PC-3 (cell line): ENCODE measurements around the gene PCGF1. TPM values are rescaled to one million over a fixed set of nuclear protein-coding genes. Genes with fewer than 3 reads are reported as not detected.

ENCODE experiments used
- ATAC-seq: fragments of 200-7000 bp; cut with Tn5 transposase; 2 replicates; pipeline ENCODE4 v1.9.1; 2020; ENCODE audit warnings: mild to moderate bottlenecking, moderate library complexity
- BruUV-seq: library from RNA; stranded (reverse); fragments of 400-500 nt; replicated peaks from 2 replicates; lab custom pipeline; 2021; lab: Mats Ljungman, UMichigan
- CTCF ChIA-PET: fragments of 300-600 bp; sonication (Branson Sonifier 250); formaldehyde crosslinking; loops from one replicate; lab custom pipeline; 2022; ENCODE audit warnings: antibody characterized with exemption; lab: Charles Lee
- POLR2A ChIA-PET: fragments of 300-600 bp; sonication (Branson Sonifier 250); formaldehyde crosslinking; loops from one replicate; lab custom pipeline; 2022; ENCODE audit warnings: antibody characterized with exemption; ENCODE audit not compliant: unreplicated experiment; lab: Charles Lee
- DNase-seq: peaks from one replicate; pipeline ENCODE4 v3.0.0-alpha.2; 2015
- H2AFZ ChIP-seq: fragments of 300-600 bp; sonication (generic); 2 replicates; pipeline ENCODE4 v1.6.0; 2016; ENCODE audit warnings: antibody characterized with exemption, low read length
- H3F3A ChIP-seq: fragments of 300-600 bp; sonication (generic); one replicate; pipeline ENCODE4 v1.6.0; 2017; ENCODE audit warnings: antibody characterized with exemption, low read length, control low read depth, mild to moderate bottlenecking; ENCODE audit not compliant: unreplicated experiment
- H3K27ac ChIP-seq: fragments of 300-600 bp; sonication (generic); 2 replicates; pipeline ENCODE4 v1.5.1; 2016; ENCODE audit warnings: mild to moderate bottlenecking, low read length
- H3K27me3 ChIP-seq: fragments of 300-600 bp; sonication (generic); 2 replicates; pipeline ENCODE4 v1.6.1; 2016; ENCODE audit warnings: low read length, mixed read lengths
- H3K36me3 ChIP-seq: fragments of 300-600 bp; sonication (generic); 2 replicates; pipeline ENCODE4 v1.6.1; 2016; ENCODE audit warnings: low read depth, mixed run types, low read length, mixed read lengths
- H3K4me1 ChIP-seq: fragments of 300-600 bp; sonication (generic); 2 replicates; pipeline ENCODE4 v1.5.1; 2016; ENCODE audit warnings: low read length; ENCODE audit not compliant: insufficient read depth
- H3K4me2 ChIP-seq: fragments of 300-600 bp; sonication (generic); 2 replicates; pipeline ENCODE4 v1.6.0; 2016; ENCODE audit warnings: low read length
- H3K4me3 ChIP-seq: fragments of 300-600 bp; sonication (generic); 2 replicates; pipeline ENCODE4 v1.5.1; 2016; ENCODE audit warnings: mild to moderate bottlenecking, low read length, mixed read lengths
- H3K79me2 ChIP-seq: fragments of 300-600 bp; sonication (generic); 2 replicates; pipeline ENCODE4 v1.6.1; 2017; ENCODE audit warnings: low read length, mixed read lengths
- H3K9ac ChIP-seq: fragments of 300-600 bp; sonication (generic); 2 replicates; pipeline ENCODE4 v1.6.0; 2016; ENCODE audit warnings: mild to moderate bottlenecking, low read length
- H3K9me2 ChIP-seq: fragments of 300-600 bp; sonication (generic); replicated peaks from 2 replicates; pipeline ENCODE4 v1.6.1; 2016; ENCODE audit warnings: mixed run types, low read length, mixed read lengths
- H3K9me3 ChIP-seq: fragments of 300-600 bp; sonication (generic); 2 replicates; pipeline ENCODE4 v1.6.1; 2016; ENCODE audit warnings: low read length, mixed read lengths
- H4K20me1 ChIP-seq: fragments of 300-600 bp; sonication (generic); 2 replicates; pipeline ENCODE4 v1.6.1; 2016; ENCODE audit warnings: low read length, mixed read lengths
- CTCF ChIP-seq: fragments of 300-600 bp; sonication (generic); conservative IDR thresholded peaks from 2 replicates; pipeline ENCODE4 v1.5.1; 2017; ENCODE audit warnings: antibody characterized with exemption, low read depth, mild to moderate bottlenecking, low read length
- EZH2 ChIP-seq: fragments of 300-600 bp; sonication (generic); IDR thresholded peaks from one replicate; pipeline ENCODE4 v1.6.1; 2017; ENCODE audit warnings: antibody characterized with exemption, mild to moderate bottlenecking, low read length; ENCODE audit not compliant: unreplicated experiment
- EZH2phosphoT487 ChIP-seq: fragments of 300-600 bp; sonication (generic); IDR thresholded peaks from 2 replicates; pipeline ENCODE4 v1.6.1; 2018; ENCODE audit warnings: mild to moderate bottlenecking, antibody characterized with exemption, low read length, borderline replicate concordance
- intact Hi-C: fragments of 100-400 bp; cut with micrococcal nuclease; formaldehyde crosslinking; loops from 2 replicates; pipeline ENCODE4 v1.9.0; 2023
- total RNA-seq: library from RNA; depleted of rRNA; stranded (reverse); fragments of >200 nt; gene quantifications from 2 replicates; pipeline ENCODE4 v1.2.3, GENCODE V29; 2014

Gene PCGF1
- total RNA-seq, 1 experiment from 2014 or later: 35.7 TPM

GRCh38 chr2:74515981-74516633 lies 8.6 kb upstream of the PCGF1 start:
- DNase-seq (no peak), ATAC-seq (no peak)
- Histone ChIP-seq H3K9ac (no peak overlapping the region), H3K4me2 (no peak overlapping the region), H3K4me3 (no peak overlapping the region), H3K9me3 (no peaks in the 10 kb centered on the region), H3K4me1 (0 out of 2 replicates have a peak, but pooled peaks cover 3% of the 10 kb centered on the region), H3K36me3 (no peaks in the 10 kb centered on the region), H3K27ac (no peak overlapping the region), H3K9me2 (no peaks in the 10 kb centered on the region), H3F3A (no peaks in the 10 kb centered on the region), H2AFZ (no peak overlapping the region), H3K79me2 (no peaks in the 10 kb centered on the region), H3K27me3 (no peaks in the 10 kb centered on the region), H4K20me1 (no peaks in the 10 kb centered on the region)
- no TSS peak for BruUV-seq
- ChIA-PET CTCF (no interaction called here), POLR2A (no interaction called here)
- intact Hi-C loops: no loop called here
- TF ChIP-seq CTCF: no peak
- TF ChIP-seq EZH2phosphoT487: no peak
- TF ChIP-seq EZH2: no peak

- H3K4me2 ChIP-seq: no peak overlapping the region
These were observed 7.9 kb upstream of the PCGF1 start for GRCh38 chr2:74515271-74515980.

More at GRCh38 chr2:74515271-74515980, 7.9 kb upstream of the PCGF1 start:
- no TSS peak for BruUV-seq
- no peak overlapping the region for H3K4me3 ChIP-seq
- H3K79me2 ChIP-seq: no peaks in the 10 kb centered on the region
- no peak for ATAC-seq
- H2AFZ ChIP-seq: no peak overlapping the region
- 0 out of 2 replicates have a peak, but pooled peaks cover 3% of the 10 kb centered on the region for H3K4me1 ChIP-seq
- no peaks in the 10 kb centered on the region for H3K36me3 ChIP-seq
- CTCF ChIA-PET: no interaction called here
- no peak overlapping the region for H3K27ac ChIP-seq
- H4K20me1 ChIP-seq: no peaks in the 10 kb centered on the region
- no peak for TF ChIP-seq EZH2
- no peak for TF ChIP-seq CTCF
- no peak for TF ChIP-seq EZH2phosphoT487
- no peaks in the 10 kb centered on the region for H3F3A ChIP-seq
- H3K9ac ChIP-seq: no peak overlapping the region
- H3K9me2 ChIP-seq: no peaks in the 10 kb centered on the region
- DNase-seq: no peak
- POLR2A ChIA-PET: no interaction called here
- no peaks in the 10 kb centered on the region for H3K27me3 ChIP-seq
- no peaks in the 10 kb centered on the region for H3K9me3 ChIP-seq
- intact Hi-C loops: no loop called here
